ENCODE data around the gene CD7. TPM values are rescaled to one million over a fixed set of nuclear protein-coding genes. Genes with fewer than 3 reads are reported as not detected.

CD7 gene
- total RNA-seq, 1 experiment from 2014 or later: not detected

DNA sequence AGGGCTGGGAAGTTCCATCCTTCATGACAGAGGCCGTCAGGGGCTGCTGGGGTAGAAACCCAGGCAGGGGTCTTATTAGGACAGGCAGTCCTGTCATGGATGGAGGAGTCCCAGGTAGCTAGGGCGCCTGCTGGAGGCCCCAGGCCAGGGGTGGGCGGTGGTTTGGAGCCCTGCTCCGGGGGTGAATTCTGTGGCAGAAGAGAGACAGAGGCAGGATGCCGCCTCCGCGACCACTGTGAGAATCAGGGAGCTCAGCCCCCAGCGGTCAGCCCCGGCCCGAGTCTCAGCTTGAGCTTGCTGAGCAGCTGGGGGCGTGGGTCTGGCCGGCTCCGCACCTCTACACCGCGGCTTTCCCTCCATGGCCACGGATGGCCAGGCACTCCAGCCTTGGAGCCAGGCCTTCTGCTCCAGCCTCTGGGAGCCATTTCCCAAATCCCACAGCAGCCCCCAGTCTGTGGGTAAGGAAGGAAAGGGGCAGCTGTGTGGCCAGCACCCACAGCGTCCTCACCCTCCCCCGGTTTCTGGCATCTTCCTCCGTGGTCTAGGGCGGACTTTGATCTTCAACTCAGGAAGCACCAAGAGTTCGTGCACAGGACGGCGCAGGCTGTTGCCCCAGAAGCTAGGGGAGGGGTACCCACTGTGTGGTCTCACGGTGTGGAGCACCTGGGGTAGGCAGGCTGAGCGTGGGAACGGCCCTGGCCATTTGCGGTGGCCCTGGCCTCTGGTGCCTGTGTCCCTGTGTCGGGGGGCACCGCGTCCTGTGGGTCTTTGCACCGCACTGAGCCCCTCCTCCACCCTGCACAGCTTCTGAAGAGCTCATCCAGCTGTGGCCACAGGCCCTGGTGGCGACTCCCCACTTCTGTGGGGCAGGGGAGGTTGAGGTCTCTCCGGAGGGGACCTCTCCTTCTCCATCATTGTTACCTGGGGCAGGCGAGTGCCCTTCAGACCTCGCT, 14.1 kb downstream of the CD7 start:
- Mint-ChIP-seq H3K9me3 (ENCODE audit: low read depth, unreplicated experiment) (no peaks in the 10 kb centered on the region), H3K4me1 (ENCODE audit: low read depth, unreplicated experiment) (peaks cover 27% of the 10 kb centered on the region), H3K4me3 (ENCODE audit: low read depth, unreplicated experiment) (no peak overlapping the region), H3K27me3 (ENCODE audit: unreplicated experiment) (peaks cover 26% of the 10 kb centered on the region), H3K36me3 (ENCODE audit: insufficient read depth, unreplicated experiment) (peaks cover 8% of the 10 kb centered on the region), H3K27ac (ENCODE audit: unreplicated experiment) (no peak overlapping the region)
- intact Hi-C loops (cut with micrococcal nuclease; ENCODE audit: unreplicated experiment): no loop called here
- no peak for DNase-seq
- CTCF ChIA-PET: no interaction called here
- BruUV-seq (replicated peaks): no TSS peak
- TF ChIP-seq, protein P1, sequence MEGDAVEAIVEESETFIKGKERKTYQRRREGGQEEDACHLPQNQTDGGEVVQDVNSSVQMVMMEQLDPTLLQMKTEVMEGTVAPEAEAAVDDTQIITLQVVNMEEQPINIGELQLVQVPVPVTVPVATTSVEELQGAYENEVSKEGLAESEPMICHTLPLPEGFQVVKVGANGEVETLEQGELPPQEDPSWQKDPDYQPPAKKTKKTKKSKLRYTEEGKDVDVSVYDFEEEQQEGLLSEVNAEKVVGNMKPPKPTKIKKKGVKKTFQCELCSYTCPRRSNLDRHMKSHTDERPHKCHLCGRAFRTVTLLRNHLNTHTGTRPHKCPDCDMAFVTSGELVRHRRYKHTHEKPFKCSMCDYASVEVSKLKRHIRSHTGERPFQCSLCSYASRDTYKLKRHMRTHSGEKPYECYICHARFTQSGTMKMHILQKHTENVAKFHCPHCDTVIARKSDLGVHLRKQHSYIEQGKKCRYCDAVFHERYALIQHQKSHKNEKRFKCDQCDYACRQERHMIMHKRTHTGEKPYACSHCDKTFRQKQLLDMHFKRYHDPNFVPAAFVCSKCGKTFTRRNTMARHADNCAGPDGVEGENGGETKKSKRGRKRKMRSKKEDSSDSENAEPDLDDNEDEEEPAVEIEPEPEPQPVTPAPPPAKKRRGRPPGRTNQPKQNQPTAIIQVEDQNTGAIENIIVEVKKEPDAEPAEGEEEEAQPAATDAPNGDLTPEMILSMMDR (IDR thresholded peaks at IDR 0.05; ENCODE audit: unreplicated experiment): no peak

DNA sequence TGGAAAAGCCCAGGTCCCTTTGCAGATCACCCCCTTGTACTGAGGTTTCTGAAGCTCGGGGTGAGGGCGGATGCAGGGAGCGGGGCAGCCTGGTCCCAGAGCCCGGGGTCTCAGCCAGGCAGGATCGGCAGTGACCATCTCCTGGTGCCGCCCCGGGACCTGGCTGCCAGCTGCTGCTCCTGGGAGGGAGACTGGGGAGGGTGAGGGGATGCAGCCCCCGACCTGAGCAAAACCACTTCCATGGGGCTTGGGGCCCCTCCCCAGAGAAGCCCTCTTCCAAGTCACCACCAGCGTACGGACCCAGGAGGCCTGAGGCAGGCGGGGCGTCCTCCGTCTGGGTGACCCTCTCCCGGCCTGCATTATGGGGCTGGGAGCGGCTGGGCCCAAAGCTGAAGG, 14.8 kb downstream of the CD7 start:
- Mint-ChIP-seq H3K4me3 (ENCODE audit: low read depth, unreplicated experiment) (no peak overlapping the region), H3K4me1 (ENCODE audit: low read depth, unreplicated experiment) (peaks cover 32% of the 10 kb centered on the region), H3K27ac (ENCODE audit: unreplicated experiment) (no peak overlapping the region), H3K9me3 (ENCODE audit: low read depth, unreplicated experiment) (no peaks in the 10 kb centered on the region), H3K27me3 (ENCODE audit: unreplicated experiment) (peaks cover 19% of the 10 kb centered on the region), H3K36me3 (ENCODE audit: insufficient read depth, unreplicated experiment) (peaks cover 15% of the 10 kb centered on the region)
- TF ChIP-seq, protein P1 (IDR thresholded peaks at IDR 0.05; ENCODE audit: unreplicated experiment): no peak
- no TSS peak for BruUV-seq (replicated peaks)
- CTCF ChIA-PET: interaction anchor here (0.5 kb wide), 1 partner anchor 111 kb away, joined by 3 read pairs; no protein-coding TSS in a partner anchor
- no peak for DNase-seq
- intact Hi-C loops (cut with micrococcal nuclease; ENCODE audit: unreplicated experiment): no loop called here

DNA sequence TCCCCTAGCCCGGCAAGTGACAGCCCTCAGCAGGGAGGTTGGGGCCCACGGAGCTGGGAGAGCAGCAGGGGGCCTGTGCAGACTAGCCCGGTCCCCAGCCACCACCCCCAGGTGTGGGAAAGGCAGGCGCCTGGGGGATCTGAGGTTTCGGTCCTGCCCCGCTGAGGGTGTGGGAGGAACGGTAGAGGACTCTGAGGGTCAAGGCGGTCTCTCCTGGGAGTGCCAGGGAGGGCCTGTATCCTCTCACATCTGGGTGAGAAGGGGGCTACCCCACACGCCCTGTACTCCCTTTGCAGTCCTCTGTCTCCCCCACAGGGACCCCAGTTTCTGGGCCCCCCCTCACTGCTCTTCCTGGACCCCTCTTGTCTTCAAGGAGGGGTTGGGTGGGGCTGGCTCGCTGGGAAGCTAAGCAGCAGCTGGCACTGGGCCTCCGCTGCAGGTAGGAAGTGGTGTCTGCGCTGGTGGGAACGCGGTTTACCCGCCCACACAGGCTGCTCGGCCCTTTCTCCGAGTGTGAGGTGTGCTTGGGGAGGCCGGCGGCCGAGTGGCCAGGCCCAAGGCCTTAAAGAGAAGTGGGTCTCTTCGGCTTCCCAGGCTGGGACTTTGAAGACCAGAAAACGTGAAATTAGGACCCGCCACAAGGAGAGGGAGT, 15.4 kb downstream of the CD7 start:
- H3K4me1 Mint-ChIP-seq (ENCODE audit: low read depth, unreplicated experiment): peaks cover 38% of the 10 kb centered on the region
- H3K4me3 Mint-ChIP-seq (ENCODE audit: low read depth, unreplicated experiment): no peak overlapping the region
- no peak overlapping the region for H3K27ac Mint-ChIP-seq (ENCODE audit: unreplicated experiment)
- peaks cover 20% of the 10 kb centered on the region for H3K36me3 Mint-ChIP-seq (ENCODE audit: insufficient read depth, unreplicated experiment)
- H3K27me3 Mint-ChIP-seq (ENCODE audit: unreplicated experiment): peaks cover 14% of the 10 kb centered on the region
- no peak for DNase-seq
- intact Hi-C loops (cut with micrococcal nuclease; ENCODE audit: unreplicated experiment): no loop called here
- no peaks in the 10 kb centered on the region for H3K9me3 Mint-ChIP-seq (ENCODE audit: low read depth, unreplicated experiment)
- no TSS peak for BruUV-seq (replicated peaks)
- TF ChIP-seq, protein P1 (IDR thresholded peaks at IDR 0.05; ENCODE audit: unreplicated experiment): no peak
- CTCF ChIA-PET: interaction anchor here (0.5 to 1.1 kb wide), 2 partner anchors 14 to 111 kb away, joined by 3 read pairs; no protein-coding TSS in a partner anchor

DNA sequence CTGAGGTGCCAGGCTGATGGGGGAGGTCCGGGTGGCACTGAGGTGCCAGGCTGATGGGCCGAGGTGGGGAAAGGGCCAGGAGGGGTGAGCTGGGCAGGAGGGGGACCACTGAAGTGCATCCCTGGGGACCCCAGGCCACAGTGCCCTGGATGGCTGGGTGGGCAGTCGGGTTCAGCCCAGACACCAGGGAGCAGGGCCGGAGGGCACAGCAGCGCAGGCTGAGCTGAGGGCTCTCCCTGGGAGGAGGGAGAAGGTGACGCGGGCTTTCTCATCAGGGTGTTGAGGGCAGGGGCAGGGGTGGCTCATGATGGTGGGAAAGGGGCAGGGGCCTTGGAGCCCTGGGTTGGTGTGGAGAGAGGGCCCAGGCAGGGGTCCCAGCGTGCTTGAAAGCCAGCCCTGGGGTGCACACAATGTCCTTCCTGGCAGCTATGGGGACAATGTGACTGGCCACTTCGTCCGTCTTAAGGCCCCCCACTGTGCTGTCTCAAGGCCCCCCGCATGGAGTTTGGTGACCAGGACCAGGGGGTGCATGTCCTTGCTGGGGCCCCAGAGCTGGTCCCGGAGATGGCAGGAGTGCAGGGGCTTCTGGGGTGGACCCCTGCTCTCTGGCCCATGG, 16.0 kb downstream of the CD7 start:
- H3K27ac Mint-ChIP-seq (ENCODE audit: unreplicated experiment): no peak overlapping the region
- peaks cover 8% of the 10 kb centered on the region for H3K27me3 Mint-ChIP-seq (ENCODE audit: unreplicated experiment)
- intact Hi-C loops (cut with micrococcal nuclease; ENCODE audit: unreplicated experiment): no loop called here
- H3K9me3 Mint-ChIP-seq (ENCODE audit: low read depth, unreplicated experiment): no peaks in the 10 kb centered on the region
- CTCF ChIA-PET: interaction anchor here (1.1 to 1.2 kb wide), 3 partner anchors 8 to 20 kb away, joined by 3 to 4 read pairs (median 3); no protein-coding TSS in a partner anchor
- peaks cover 44% of the 10 kb centered on the region for H3K4me1 Mint-ChIP-seq (ENCODE audit: low read depth, unreplicated experiment)
- H3K4me3 Mint-ChIP-seq (ENCODE audit: low read depth, unreplicated experiment): no peak overlapping the region
- TF ChIP-seq, protein P1 (IDR thresholded peaks at IDR 0.05; ENCODE audit: unreplicated experiment): no peak
- peaks cover 27% of the 10 kb centered on the region for H3K36me3 Mint-ChIP-seq (ENCODE audit: insufficient read depth, unreplicated experiment)
- no TSS peak for BruUV-seq (replicated peaks)
- DNase-seq: no peak

Measured in Calu3 (cell line).